OCI-M2 (cell line): Measurements from ENCODE around the gene TNNT3.

Experiments used
- DNase-seq: peaks from one replicate; lab custom pipeline; 2025; ENCODE audit not compliant: unreplicated experiment; lab: John Stamatoyannopoulos, UW

The TNNT3 gene

DNA sequence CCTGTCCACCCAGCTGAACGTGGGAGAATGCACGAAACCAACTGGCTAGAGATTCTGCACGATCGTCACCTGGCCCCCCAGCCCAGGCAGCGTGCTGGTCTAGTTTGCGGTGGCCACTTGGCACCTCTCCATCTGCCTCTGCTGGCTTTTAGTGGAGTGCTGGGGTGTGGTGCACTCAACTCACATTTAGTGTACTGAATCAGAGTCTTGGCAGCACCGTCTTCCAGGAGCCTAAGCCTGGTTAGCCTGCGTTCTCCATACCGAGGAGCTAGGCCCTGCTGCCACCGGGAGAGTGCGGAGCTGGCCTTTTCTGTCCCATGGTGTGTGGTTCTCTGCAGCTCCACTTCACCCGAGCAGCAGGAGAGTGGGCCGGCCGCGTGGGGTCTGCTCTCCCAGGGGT is 30.4 kb downstream of the TNNT3 start:
- DNase-seq, result no peak

DNA sequence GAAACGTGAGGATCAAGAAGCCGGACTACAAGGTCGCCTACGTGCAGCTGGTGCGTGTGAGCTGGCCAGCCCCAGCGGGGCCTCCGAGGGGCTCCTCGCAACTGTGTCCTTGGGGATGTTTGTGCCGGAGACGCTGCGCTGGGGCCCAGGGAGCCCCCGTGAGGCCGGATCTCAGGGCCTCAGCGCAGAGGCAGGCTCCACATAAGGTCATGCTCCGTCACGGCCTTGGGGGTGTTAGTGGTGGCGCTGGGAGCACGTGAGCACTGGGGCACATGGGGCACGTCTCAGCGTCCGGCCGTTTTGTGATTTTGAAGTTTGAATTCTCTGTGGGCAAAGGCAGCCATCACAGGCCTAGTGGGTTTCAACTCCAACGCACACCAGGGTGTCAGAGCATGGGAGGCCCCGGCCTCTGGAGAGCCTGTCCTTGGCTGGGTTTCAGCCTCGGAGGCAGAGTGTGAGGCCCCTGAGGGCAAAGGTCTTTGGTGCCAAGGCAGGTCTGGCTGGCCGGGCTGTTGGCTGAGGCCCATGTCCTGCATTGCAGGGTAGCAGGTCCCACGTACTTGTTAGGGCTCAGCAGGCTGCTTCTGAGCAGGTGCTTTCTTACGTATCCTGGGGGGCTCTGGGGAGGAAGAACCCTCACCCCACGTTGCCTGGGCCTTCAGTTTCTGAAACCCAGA is 33.4 kb downstream of the TNNT3 start:
- DNase-seq, result no peak

DNA sequence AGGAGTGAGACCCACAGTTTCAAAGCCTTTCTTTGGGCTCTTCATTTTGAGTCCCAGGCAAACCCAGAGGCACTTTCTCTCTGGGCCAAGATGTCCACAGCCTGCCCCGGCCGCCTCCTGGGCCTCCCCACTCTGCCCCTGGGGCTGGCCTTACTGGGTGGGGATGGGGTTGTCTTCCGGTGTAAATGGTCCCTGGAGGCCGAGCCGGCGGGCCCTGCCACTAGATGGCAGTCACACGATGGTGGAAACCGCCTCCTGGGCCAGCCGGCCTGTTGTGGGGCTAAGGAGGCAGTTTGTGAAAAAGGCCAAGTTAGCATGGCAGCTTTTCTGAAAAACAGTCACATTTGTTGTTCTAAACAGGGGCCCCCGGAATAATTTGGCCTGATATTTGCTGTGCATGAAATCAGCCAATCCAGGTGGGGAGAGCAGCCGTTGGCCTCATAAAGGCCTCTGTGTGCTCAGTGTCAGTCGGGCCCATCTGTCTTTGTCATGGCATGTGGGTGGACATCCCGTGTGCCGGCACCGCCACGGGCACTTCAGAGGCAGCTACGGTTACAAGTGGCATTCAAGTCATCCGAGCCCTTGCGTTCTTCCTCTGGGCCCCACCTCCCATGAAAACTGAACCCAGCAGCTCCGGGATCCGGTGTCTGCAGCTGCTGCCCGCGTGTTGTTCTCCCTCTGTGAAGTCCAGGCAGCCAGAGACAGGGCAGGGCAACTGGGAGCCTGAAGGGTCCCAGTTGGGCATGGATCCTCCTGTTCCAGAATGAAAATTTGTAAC is 34.2 kb downstream of the TNNT3 start:
- DNase-seq, result no peak

DNA sequence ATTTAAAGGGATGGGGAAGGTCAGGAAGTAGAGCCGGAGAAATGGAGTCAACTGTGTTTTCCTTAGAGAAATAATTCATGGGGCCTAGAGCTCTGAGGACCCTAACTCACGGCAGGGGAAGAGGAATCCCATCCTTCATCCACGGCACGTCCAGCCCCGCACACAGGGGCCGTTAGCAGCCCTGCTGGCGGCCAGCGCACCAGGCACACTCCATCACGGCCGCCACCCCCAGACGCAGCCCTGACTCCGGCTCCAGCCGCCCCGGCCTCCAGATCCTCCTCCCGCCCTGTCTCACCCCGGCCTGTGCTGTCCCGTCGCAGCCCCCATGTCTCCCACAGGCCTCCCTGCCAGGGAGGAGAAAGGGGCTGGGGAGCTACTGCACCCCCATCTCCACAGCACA is 38.9 kb downstream of the TNNT3 start:
- DNase-seq, result no peak

DNA sequence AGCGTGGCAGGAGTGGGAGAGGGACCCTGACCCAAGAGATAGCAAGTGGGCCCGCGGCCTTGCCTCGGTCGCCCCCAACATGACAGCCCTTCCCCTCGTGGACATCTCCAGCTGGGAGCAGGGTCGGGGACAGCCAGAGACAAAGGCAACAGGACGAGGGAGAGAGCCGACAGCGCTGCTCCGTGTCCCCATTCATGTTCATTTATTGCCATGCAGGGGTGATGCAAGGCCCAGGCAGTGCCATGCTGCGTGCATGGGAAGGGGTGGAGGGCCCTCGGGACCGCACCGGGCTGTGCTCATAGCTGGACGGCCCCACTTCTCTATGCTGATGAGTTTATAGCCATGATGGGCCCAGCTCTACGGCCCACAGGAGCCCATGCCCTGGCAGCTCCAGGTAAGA is 40.3 kb downstream of the TNNT3 start:
- no peak for DNase-seq

DNA sequence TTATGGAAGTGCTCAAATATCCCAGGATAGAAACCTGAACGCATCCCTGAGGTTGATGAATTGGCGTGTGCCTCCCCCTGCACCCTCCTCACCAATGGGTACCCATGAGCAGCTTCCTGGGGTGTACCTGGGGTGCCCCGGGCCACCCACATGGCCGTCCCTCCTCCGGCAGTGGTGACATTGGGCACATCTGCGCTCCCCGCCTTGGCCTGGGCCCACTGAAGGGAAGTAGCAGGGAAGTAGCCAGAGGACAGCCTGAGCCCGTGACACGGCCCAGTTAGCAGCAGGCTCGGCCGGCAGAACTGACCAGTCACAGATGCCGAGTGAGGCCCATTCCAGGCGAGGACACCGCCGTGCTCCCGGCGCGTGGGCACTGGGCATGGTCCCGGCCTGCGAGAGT is 44.4 kb downstream of the TNNT3 start:
- no peak for DNase-seq

DNA sequence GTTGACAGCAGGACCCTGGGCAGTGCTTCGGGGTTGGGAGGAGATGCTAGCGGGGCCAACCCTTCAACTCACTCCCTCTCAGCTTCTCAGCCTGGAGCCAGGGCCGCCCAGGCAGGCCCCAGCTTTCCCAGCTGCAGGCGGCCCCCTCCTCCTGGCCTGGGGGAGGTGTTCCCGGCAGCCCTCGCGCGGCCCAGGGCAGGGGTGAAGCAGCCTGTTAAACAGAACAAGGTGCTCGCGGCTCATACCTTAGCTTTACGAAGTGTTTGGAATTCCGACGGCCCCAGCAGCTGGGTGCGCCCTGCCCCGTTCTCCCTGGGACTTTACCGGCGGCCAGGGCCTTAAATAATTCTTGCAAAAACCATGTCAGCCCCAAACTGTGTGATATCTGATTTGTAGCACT is 44.8 kb downstream of the TNNT3 start:
- DNase-seq, result no peak

DNA sequence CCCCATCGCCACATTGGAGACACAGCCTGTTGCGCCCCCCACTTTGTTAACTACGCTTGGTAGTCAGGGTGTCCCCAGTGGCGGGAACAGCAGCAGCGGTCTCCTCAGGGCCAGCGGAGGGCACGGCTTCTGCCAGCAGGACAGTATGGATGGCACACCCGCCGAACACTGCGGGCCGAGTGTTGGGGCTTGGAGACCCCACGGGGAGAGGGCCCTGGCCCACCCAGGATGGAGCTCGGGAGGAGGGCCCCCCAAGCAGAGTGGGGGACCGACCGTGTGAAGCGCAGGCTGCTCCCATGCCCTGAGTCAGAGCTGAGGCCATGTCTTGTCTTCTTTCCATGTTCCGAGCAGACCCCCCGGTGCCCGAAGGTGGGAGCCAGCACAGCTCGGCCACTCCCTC is 45.5 kb downstream of the TNNT3 start:
- DNase-seq, result no peak

DNA sequence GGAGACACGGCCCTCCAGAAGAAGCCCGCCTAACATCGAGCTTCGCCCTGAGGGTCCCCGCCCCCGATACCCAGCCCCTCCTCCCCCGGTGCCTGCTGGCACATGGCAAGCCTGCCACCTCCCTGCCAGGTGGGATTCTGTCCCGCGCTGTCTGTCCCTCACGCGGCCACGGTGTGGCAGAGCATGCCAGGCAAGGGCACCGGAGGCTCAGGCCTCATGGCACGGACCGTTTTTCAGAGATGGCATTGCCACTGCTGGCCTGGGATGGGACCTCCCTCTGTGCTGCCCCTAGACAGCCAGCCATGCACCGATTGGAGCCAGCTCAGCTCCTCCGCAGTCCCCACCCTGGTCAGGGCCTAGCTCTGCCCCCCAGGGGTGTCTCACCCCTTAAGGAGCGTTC is 47.0 kb downstream of the TNNT3 start:
- DNase-seq, result no peak

DNA sequence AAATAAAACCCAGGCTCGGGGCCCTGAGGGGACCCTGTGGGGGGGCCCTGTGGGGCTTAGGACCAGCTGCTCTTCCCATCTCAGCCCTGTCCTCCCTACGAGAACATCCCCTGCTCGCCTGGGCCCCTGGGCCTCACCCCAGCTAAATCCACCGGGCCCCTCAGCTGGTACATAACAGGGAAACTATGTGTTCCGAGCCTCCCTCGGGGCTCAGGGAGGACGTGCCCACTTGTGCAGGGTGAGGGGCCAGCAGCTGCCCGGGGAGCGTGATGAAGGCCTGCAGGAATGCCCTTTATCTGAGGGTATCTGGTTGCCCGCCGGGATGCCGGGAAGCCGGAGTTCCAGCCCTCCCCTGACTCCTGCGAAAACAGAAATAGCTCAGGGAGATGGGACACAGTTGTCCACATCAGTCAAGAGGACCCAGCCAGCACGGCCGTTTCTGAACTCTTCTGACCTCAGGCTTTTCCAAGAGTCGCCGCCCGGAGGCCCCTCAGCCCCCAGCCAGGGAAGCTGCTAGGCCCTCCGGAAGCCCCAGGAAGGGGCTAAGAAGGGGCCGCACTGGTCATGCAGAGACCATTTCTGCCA is 48.2 kb downstream of the TNNT3 start:
- DNase-seq, result no peak

DNA sequence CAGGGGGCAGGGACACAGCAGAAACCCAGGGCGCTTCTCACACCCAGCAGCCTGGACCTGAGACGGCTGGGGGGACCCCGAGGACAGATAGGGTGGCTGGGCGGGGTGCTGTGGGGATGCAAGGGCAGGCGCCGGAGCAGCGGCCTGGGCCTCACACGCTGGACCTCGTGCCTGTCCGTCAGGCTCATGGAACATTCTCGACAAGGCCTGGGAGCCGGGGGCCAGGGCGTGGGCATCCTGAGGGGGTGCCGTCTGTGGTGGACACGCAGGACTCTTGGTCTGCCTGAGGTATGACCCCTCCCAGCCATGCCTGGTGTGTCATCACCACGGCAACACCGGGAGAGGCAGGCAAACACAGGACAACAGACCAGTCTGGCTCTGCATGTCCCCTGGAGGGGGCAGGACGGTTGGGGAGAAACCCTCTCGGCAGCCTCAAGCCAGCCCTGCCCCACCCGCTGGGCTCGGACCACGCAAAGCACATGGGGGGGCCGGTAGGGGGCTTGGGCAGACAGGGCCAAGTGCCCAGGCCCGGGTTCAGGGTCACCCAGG is 49.0 kb downstream of the TNNT3 start:
- no peak for DNase-seq

DNA sequence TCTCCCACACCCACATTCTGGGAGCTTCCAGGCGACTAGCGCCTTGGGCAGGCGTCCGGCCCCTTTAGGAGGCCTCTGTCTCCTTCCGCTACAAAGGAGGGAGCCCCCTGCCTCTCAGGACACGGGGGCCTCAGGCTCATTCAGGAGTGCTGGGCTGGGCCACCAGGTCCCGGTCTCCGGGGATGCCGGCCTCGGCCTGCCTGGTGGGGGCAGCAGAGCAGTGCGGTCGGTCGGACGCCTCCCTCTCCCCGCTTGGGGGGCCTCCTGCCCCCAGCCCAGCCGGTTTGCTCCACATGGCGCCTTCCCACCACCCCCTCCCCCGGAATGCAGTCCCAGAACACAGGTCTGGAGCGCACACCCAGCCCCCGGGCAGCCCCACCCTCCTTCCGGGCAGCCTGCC is 49.5 kb downstream of the TNNT3 start:
- DNase-seq, result no peak

DNA sequence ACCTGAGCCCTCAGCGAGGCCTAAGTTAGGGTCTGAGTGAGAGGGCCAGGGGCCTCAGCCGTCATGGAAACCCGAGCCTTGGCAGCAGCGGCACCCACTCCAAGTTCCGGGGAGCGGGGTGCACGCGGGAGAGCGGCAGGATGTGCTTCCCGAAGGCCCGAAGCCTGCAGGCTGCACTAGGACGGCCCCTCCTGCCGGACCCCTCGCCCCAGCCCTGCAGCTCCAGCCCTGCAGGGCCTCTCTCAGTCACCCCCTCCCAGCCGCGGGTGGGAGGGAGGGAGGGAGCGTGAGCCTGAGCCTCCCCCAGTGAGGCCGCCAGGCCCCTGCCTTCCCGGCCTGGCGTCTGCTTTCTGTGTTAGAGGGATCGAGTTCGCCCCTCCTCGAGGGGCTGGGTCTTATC is 50.3 kb downstream of the TNNT3 start:
- no peak for DNase-seq

DNA sequence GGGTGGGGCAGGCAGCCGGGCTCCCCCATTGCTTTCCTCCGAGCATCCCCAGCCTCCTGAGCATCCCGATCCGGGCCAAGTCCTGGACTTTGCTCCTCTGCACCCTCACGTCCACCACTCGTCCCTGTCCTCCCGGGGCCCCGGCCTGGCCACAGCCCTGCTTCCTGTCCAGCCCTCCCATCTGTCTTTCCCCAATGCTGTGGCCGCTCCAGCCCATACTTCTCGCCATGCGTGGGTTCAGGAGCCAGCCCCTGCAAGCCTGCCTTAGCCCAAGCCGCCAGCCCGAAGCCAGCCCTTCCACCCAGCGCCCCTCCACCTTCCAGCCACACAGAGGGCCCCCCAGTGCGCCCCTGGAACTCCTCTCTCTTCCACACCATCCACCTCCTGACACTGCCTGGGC is 51.5 kb downstream of the TNNT3 start:
- DNase-seq, result no peak

DNA sequence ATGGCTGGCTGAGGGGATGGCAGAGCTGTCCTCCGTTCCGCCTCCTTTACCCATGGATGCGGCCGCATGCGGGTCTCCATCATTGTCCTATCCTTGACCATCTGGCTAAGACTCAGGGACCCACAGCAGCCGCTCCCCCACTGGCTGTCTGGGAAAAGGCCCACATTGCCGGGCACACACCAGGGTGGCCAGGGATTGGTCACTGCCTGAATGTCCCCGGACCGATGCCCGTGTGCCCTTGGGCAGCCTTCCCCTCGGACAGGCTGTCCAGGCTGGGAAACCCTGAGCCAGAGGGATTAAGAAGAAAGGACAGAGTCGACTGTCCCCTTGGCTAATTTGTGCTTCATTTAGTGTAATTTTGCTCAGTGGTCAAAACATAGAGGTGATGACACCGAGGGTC is 55.7 kb downstream of the TNNT3 start:
- no peak for DNase-seq

DNA sequence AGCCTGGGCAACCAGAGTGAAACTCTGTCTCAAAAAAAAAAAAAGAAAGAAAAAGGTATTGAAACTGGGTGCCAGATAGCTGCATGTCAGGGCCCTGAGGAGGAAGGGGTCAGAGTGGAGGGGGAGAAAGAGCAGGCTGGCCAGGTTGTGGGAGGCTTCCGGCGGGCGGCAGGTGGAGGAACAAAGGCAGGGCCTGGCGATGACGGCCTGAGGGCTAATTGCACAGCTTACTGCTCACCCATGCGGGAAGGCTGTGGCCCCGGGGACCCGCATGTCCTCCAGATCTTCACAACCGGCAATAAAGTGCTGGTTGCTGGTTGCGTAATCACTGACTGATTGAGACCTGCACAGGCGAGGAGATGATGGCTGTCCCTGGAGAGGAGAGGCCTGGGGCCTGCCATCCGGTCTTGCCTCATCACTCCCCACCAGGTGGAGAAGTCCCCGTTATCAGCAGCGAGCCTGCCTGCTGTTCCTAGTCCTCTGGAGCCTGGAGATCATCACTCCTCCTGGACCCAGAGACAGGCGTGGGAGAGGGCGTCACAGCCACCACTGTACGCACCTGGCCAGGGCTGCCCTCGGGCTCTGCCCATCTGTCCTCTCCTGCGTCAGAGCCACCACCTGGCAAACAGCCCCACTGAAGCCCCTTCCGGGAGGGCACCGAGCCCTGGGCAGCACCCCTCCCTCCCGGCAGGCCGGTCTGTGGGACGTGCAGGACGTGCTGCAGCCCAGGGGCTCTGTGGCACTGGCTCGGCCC is 59.4 kb downstream of the TNNT3 start:
- no peak for DNase-seq

DNA sequence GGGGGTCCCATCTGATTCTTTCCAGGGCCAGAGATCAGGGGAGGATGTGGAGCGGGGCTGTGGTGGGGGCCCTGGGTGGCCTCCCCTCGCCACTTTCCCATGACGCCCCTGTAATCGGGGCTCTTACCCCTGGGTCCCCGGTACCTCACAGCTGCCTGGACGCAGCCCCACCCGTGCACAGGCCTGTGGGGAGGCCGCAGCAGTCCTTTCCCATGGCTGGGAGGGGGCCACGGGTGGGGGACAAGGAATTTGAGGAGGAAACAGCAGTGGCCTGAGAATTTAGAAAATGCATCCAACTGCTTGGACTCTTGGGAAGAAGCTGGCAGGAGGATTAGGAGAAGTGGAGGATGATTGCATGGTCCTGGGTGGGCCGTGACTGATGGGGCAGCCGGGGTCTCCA is 60.1 kb downstream of the TNNT3 start:
- no peak for DNase-seq

DNA sequence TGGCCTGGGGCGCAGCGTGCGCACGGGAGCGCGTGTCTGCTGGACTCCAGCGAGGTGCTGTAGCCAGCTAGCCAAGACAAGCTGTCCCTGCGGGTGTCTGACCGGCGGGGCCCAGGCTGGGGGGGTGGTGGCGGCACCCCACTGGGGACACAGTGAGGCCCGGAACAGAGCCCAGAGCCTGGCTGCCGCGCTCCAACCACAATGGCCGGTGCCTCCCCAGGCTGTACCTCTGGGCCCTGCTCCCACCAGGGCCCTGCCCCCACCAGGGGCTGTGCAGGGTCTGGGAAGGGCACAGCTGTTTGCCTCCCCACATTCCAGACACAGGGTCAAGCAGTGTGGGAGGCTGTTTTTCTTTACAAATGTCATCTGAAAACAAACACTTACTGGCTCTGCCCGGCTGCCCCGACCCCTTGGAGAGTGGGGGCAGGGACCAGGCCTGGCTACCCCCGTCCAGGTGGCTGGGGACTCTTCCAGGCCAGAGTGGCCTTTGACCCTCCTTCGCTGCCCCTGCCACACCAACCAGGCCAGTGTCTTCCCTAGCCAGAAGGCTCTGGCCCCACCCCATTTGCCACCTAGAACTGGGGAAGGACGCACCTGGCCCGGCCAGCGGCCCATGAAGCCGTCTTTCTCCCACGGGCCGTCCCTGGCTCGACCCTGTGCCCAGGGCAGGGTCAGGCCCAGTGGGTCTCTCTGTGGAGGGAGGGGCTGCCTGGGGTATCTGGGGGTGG is 63.5 kb downstream of the TNNT3 start:
- DNase-seq, result no peak

DNA sequence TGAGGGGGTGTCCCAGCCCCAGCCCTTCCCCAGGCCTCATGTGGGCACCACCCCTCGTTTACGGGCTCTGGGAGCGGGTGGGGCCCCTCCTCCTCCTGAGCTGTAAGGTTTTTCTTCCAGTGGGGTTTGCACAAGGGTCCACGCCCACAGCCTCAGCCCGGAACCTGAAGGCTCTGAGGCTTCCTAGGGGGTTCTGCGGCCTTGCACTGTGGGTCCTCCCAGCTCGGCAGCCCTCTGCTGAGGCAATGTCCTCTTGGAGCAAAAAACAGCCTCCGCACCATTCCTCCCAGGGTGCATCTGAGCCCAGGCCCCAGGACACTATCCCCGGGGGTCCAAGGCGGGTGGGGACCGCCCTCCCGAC is 64.1 kb downstream of the TNNT3 start:
- no peak for DNase-seq

DNA sequence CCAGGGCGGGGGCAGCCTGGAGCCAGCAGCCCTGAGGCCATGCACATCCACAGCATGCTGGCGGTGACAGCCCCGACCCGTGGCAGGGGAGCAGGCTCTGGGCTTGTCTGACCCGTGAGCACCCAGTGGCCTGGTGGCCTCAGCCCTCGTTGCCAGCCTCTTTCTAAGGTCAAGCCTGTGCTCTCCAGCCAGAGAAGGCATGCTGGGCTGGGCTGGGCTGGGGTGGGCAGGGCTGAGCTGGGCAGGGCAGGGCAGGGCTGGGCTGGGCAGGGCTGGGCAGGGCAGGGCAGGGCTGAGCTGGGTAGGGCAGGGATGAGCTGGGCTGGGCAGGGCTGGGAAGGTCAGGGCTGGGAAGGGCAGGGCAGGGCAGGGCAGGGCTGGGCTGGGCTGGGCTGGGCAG is 67.5 kb downstream of the TNNT3 start:
- no peak for DNase-seq

DNA sequence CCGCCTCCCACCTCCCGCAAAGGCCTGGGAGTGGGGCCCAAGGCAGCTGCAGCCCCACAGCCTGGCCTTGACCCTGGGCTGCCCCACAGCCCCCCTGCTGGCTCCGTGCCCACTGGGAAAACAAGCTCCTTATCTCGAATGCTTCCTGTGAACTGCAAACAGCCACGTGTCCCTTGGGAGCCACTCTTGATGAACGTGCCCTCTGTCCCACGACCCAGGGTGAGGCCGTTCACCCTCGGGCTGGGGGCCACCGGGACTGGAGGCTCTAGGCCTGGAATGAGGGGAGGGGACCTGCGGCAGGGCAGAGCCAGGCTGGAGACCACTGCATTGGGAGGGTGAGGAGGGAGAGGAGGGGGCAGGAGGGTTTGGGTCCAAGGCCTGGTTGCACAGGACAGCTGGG is 68.7 kb downstream of the TNNT3 start:
- DNase-seq, result no peak
